Measurements from ENCODE around the gene KCTD11. TPM values are rescaled to one million over a fixed set of nuclear protein-coding genes. Genes with fewer than 3 reads are reported as not detected.

Gene KCTD11
- total and polyA plus RNA-seq, 10 of the 15 experiments (the other 5 are each of a cell fraction or from before 2014, with no cell fraction given): 0.05 to 7.3 (median 2.9) TPM

DNA sequence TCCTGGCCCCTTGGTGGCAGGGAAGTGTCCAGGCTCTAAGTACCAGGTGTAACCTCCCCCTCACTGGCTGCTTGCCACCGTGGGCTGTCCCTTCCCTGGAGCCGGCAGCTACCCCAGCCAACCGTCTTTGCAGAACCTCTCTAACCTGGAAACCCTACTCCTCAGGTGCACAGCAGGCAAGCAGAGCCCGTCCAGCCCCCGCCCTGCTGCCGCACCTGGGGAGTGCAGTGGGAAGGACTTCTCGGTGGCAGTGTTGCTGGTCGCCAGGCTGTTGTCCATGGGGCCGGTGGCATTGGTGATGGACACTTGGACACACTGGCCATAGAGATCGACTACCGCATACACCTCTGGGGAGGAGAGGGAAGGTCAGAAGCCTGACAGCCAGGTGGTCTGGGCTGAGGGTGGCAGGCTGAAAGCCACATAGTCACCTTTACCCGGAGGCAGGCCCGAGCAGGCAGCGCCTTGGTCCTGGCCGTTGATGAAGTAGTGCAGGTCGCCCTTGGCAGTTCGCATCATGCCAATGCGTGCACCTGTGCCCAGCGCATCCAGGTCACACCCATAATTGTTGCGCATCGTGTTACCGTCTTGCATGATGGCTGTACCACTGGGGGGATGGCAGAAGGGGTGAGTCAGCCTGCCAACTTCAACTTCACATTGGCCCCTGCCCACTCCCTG lies 29.3 kb upstream of the KCTD11 start:
- CTCF ChIA-PET: interaction anchor here (0.7 to 1.5 kb wide), 5 partner anchors 7 to 83 kb away, joined by 3 read pairs; partner anchors contain the start of genes ACAP1 and PHF23
- DNase-seq (ENCODE audit: low read depth, low spot score) (no peak), FAIRE-seq (no peak), ATAC-seq (no peak)
- peaks cover 9 to 41% of the 10 kb centered on the region in 2 experiments for H3K36me3 ChIP-seq (ENCODE audit: control insufficient read depth in 2 of 2, insufficient read depth in 2 of 2, low read length in 1 of 2)
- no peaks in the 10 kb centered on the region for H3K9me3 ChIP-seq (replicated peaks; ENCODE audit: control insufficient read depth, insufficient read depth, low read length)
- H3K79me2 ChIP-seq (ENCODE audit: control insufficient read depth, insufficient read depth, low read length): peaks cover 2% of the 10 kb centered on the region
- H3K27me3 ChIP-seq (replicated peaks in 1 of 2; ENCODE audit: control insufficient read depth in 2 of 2, insufficient read depth in 2 of 2, low read length in 1 of 2): no peaks in the 10 kb centered on the region
- 94% methylated on average over 22 of the region's 22 CpGs for WGBS (ENCODE audit: insufficient coverage, insufficient replicate concordance, low lambda C conversion rate, missing lambda C conversion rate)
- SMC1A ChIA-PET (ENCODE audit: uncharacterized antibody, unreplicated experiment): interaction anchor here (1.1 kb wide), 1 partner anchor 23 kb away, joined by 3 read pairs; no protein-coding TSS in a partner anchor
- H3K4me3 ChIP-seq: no peak overlapping the region
- RAD21 ChIA-PET (ENCODE audit: unreplicated experiment): no interaction called here
- no peaks in the 10 kb centered on the region for H4K20me1 ChIP-seq (ENCODE audit: control insufficient read depth, insufficient read depth)
- H3K27ac ChIP-seq (ENCODE audit: control insufficient read depth, insufficient read depth): no peak overlapping the region
- intact Hi-C loops (cut with micrococcal nuclease; ENCODE audit: unreplicated experiment) (no loop called here), in situ Hi-C loops (cut with MboI) (no loop called here)
- H3K4me1 ChIP-seq (ENCODE audit: control insufficient read depth, insufficient read depth, low read length): peaks cover 4% of the 10 kb centered on the region
- BruUV-seq (replicated peaks): no TSS peak
- TF ChIP-seq ATF7 (IDR thresholded peaks at IDR 0.05; ENCODE audit: low read depth): no peak
- TF ChIP-seq, protein P1, sequence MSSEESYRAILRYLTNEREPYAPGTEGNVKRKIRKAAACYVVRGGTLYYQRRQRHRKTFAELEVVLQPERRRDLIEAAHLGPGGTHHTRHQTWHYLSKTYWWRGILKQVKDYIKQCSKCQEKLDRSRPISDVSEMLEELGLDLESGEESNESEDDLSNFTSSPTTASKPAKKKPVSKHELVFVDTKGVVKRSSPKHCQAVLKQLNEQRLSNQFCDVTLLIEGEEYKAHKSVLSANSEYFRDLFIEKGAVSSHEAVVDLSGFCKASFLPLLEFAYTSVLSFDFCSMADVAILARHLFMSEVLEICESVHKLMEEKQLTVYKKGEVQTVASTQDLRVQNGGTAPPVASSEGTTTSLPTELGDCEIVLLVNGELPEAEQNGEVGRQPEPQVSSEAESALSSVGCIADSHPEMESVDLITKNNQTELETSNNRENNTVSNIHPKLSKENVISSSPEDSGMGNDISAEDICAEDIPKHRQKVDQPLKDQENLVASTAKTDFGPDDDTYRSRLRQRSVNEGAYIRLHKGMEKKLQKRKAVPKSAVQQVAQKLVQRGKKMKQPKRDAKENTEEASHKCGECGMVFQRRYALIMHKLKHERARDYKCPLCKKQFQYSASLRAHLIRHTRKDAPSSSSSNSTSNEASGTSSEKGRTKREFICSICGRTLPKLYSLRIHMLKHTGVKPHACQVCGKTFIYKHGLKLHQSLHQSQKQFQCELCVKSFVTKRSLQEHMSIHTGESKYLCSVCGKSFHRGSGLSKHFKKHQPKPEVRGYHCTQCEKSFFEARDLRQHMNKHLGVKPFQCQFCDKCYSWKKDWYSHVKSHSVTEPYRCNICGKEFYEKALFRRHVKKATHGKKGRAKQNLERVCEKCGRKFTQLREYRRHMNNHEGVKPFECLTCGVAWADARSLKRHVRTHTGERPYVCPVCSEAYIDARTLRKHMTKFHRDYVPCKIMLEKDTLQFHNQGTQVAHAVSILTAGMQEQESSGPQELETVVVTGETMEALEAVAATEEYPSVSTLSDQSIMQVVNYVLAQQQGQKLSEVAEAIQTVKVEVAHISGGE (CRISPR knock-in tag; IDR thresholded peaks at IDR 0.05): no peak
- no peak for TF ChIP-seq JUNB (IDR thresholded peaks at IDR 0.05)
- no peak for TF ChIP-seq SIN3A (IDR thresholded peaks at IDR 0.05; ENCODE audit: low read depth, low read length)
- TF ChIP-seq STAT3 (IDR thresholded peaks at IDR 0.05; ENCODE audit: low read depth, low read length): no peak
- no peak for TF ChIP-seq KLF5 (IDR thresholded peaks at IDR 0.05; ENCODE audit: partially characterized antibody)
- TF ChIP-seq ZNF207 (IDR thresholded peaks at IDR 0.05; ENCODE audit: borderline replicate concordance): no peak
- no peak for TF ChIP-seq RFX5 (IDR thresholded peaks at IDR 0.05; ENCODE audit: low read depth, low read length)
- H2AFZ ChIP-seq (ENCODE audit: control insufficient read depth, low read depth, low read length): no peak overlapping the region
- POLR2A ChIA-PET: no interaction called here
- no peak overlapping the region for H3K4me2 ChIP-seq (ENCODE audit: control insufficient read depth, insufficient read depth)
- H3K9ac ChIP-seq (ENCODE audit: control insufficient read depth, insufficient read depth, low read length): no peak overlapping the region

Data from GM12878 (cell line).